ENCODE results near the gene MRPS12. TPM values are rescaled to one million over a fixed set of nuclear protein-coding genes. Genes with fewer than 3 reads are reported as not detected.

The MRPS12 gene
- total and polyA plus RNA-seq, 11 donors: 45.7 to 115 (median 54.4) TPM

DNA sequence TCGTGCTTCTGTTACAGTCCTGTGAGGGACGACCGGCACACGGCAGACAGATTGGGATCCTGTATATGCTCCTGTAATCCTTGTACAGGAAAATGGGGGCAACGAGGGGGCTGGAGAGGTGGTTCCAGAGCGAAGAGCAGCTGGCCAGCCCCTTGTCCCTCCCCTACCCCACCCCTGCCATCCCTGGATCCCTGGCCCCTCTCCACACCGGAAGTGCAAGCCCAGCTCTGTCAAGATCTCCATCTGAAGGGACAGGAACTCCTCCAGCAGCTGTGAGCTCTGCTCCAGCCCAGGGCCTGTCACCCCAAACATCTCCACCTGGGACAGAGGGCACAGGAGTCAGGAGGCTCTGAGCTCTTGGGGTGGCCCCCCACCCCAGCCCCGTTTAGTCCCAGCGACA lies 13.2 kb upstream of the MRPS12 start:
- DNase-seq (peak in 1 of 5 donors; percentile 17), ATAC-seq (no peak)
- Histone ChIP-seq H3K4me1 (no peaks in the 10 kb centered on the region), H3K9me3 (no peaks in the 10 kb centered on the region), H3K27me3 (no peaks in the 10 kb centered on the region), H3K27ac (no peak overlapping the region), H3K4me3 (no peak overlapping the region), H3K36me3 (peaks cover 0 to 15% (median 8%) of the 10 kb centered on the region in 9 donors)
- TF ChIP-seq POLR2A (IDR thresholded peaks at IDR 0.05): no peak
- TF ChIP-seq, protein P1, sequence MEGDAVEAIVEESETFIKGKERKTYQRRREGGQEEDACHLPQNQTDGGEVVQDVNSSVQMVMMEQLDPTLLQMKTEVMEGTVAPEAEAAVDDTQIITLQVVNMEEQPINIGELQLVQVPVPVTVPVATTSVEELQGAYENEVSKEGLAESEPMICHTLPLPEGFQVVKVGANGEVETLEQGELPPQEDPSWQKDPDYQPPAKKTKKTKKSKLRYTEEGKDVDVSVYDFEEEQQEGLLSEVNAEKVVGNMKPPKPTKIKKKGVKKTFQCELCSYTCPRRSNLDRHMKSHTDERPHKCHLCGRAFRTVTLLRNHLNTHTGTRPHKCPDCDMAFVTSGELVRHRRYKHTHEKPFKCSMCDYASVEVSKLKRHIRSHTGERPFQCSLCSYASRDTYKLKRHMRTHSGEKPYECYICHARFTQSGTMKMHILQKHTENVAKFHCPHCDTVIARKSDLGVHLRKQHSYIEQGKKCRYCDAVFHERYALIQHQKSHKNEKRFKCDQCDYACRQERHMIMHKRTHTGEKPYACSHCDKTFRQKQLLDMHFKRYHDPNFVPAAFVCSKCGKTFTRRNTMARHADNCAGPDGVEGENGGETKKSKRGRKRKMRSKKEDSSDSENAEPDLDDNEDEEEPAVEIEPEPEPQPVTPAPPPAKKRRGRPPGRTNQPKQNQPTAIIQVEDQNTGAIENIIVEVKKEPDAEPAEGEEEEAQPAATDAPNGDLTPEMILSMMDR (IDR thresholded peaks at IDR 0.05): no peak
- WGBS, 4 donors: 75 to 85% (median 81%) methylated on average over 8 to 9 of the region's 9 CpGs
- intact Hi-C loops (cut with DNase I): no loop called here

DNA sequence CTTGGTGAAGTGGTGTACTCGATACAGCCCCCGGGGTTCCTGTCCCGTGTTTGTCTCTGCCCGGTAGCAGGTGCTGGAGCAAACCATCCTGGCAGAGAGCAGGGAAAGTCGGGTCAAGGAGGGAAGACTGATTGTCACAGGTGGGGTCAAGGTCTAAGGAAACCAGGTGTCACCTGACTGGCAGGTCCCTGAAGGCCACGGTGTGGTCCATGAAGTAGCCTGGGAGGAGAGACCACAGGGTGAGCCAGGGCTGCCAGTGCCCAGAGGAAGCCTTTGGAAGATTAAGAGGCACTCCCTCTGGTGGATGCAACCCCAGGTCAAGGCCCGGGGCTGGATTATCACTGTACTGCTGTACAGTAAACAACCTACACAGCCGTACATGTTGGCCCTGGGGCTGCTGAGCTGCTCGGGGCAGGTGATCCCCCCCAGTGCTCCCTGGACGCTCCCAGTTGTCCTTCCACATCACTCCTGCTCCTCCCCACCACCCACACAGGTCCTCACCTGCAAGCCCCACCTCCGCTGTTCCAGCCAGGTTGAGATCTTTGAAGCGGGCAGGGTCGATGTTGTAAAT lies 12.7 kb upstream of the MRPS12 start:
- DNase-seq: peak in 1 of 5 donors; percentile 23

DNA sequence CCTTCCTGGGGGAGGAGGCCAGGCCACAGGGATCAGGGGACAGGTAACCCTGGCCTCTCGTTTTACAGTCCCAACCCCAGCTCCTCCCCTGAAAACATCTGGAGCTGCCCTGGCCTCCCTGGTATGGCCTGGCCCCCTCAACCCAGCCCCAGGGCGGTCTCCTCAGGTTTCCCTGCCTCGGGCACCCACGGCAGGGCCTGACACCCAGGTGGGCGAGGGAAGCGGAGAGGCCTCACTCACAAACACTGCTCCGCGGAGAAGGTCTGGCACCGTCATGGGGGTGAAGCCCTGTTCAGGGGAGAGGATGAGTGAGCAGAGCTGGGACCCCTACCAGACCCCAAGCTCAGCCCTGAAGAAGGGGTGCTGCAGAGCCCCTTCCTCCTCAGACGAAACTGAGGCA lies 12.2 kb upstream of the MRPS12 start:
- Histone ChIP-seq H3K4me3 (no peak overlapping the region), H3K36me3 (peaks cover 0 to 17% (median 8%) of the 10 kb centered on the region in 9 donors), H3K9me3 (no peaks in the 10 kb centered on the region), H3K27me3 (no peaks in the 10 kb centered on the region), H3K27ac (no peak overlapping the region), H3K4me1 (no peaks in the 10 kb centered on the region)
- WGBS, 4 donors: 81 to 94% (median 92%) methylated on average over 6 to 10 of the region's 10 CpGs
- TF ChIP-seq, protein P1 (IDR thresholded peaks at IDR 0.05): no peak
- TF ChIP-seq POLR2A (IDR thresholded peaks at IDR 0.05): no peak
- ATAC-seq: no peak
- peak in 1 of 5 donors; percentile 14 for DNase-seq
- intact Hi-C loops (cut with DNase I): no loop called here

More for the DNA sequence above, 12.7 kb upstream of the MRPS12 start:
- no peak overlapping the region for H3K4me3 ChIP-seq
- 81 to 84% (median 81%) methylated on average over 13 of the region's 13 CpGs for WGBS, 4 donors
- peak in 2 of 4 donors; percentile 11 to 36 for ATAC-seq
- H3K27ac ChIP-seq: no peak overlapping the region
- no peak for TF ChIP-seq POLR2A (IDR thresholded peaks at IDR 0.05)
- TF ChIP-seq, protein P1 (IDR thresholded peaks at IDR 0.05): peak in 2 of 12 donors; percentile 4 to 11
- H3K9me3 ChIP-seq: no peaks in the 10 kb centered on the region
- peaks cover 0 to 16% (median 8%) of the 10 kb centered on the region in 9 donors for H3K36me3 ChIP-seq
- H3K4me1 ChIP-seq: no peaks in the 10 kb centered on the region
- no peaks in the 10 kb centered on the region for H3K27me3 ChIP-seq
- intact Hi-C loops (cut with DNase I): no loop called here

GRCh38 chr19:38919837-38920601 lies 10.7 kb upstream of the MRPS12 start:
- Histone ChIP-seq H3K27me3 (no peaks in the 10 kb centered on the region), H3K4me1 (no peaks in the 10 kb centered on the region), H3K4me3 (no peak overlapping the region), H3K27ac (no peak overlapping the region), H3K9me3 (no peaks in the 10 kb centered on the region), H3K36me3 (peaks cover 0 to 31% (median 21%) of the 10 kb centered on the region in 9 donors)
- TF ChIP-seq POLR2A (IDR thresholded peaks at IDR 0.05): no peak
- TF ChIP-seq, protein P1 (IDR thresholded peaks at IDR 0.05): no peak
- WGBS, 4 donors: 60 to 73% (median 69%) methylated on average over 19 to 21 of the region's 21 CpGs
- DNase-seq: peak in 1 of 5 donors; percentile 24
- intact Hi-C loops (cut with DNase I): loop anchor here in 4 of 10 donors (10.0 kb wide), 6 partner anchors 85 to 525 kb away; partner anchors contain the start of genes ECH1 (in 1 of the 4) and FAM98C (in 1 of the 4)
- no peak for ATAC-seq
